ENCODE measurements around the gene CLPTM1. TPM values are rescaled to one million over a fixed set of nuclear protein-coding genes. Genes with fewer than 3 reads are reported as not detected.

CLPTM1 gene
- total RNA-seq, 1 experiment from 2014 or later, result 82.0 TPM

DNA sequence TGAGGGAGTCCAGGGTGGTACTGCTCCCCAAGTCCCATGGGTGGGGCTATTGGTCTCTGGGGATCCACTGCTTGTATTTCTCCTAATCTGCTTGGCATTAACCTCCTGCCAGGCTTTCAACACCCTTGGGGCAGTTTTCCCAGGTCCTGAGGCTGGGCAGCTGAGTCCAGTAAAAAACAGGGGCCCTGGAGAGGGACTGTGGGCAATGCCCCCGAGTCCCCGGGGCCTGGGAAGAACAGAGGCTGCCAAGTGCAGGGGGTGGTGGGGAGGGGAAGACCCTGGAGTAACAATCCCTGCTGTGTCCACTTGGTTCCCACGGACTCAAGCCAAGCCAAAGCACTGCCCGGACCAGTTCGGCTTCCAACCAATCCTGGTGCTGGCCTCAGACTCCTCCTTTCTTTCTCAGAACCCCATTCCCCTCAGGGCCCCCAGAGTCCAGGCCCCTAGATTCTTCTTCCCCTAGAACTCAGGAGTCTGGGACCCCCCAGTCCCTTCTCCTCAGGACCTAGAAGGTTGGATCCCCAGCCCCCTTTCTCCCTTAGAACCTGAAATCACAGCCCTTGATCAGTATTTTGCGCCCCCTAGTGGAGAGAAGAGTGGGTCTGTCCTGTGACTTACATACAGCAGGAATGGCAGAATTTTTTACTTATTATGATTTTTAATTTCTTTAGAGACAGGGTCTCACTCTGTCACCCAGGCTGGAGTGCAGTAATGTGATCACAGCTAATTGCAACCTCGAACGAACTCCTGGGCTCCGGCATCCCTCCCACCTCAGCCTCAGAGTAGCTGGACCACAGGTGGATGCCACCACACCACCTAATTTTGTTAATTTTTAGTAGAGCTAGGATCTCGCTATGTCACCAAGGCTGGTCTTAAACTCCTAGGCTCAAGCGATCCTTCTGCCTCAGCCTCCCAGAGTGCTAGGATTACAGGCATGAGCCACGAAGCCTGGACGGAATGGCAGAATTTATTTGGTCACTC is 3.7 kb upstream of the CLPTM1 start:
- Histone ChIP-seq H2BK15ac (ENCODE audit: low read depth, low read length) (no peak overlapping the region), H3K9me3 (ENCODE audit: control insufficient read depth, low read depth, low read length) (no peaks in the 10 kb centered on the region), H2AFZ (ENCODE audit: low read length) (no peak overlapping the region), H4K91ac (ENCODE audit: insufficient read length, low read depth, low read length) (no peak overlapping the region), H3K18ac (ENCODE audit: insufficient read length, low read depth, low read length) (no peak overlapping the region), H3K4ac (ENCODE audit: low read depth, low read length) (no peak overlapping the region), H3K27ac (ENCODE audit: insufficient read length, low read depth, low read length) (no peak overlapping the region), H4K5ac (ENCODE audit: insufficient read length, low read depth, low read length) (no peak overlapping the region), H3K4me1 (ENCODE audit: insufficient read depth, low read length) (no peaks in the 10 kb centered on the region), H3K4me2 (ENCODE audit: insufficient read depth, insufficient read length, low read length) (no peak overlapping the region), H3K23ac (ENCODE audit: insufficient read length, low read depth, low read length) (no peak overlapping the region), H2AK5ac (ENCODE audit: insufficient read length, low read length) (no peak overlapping the region), H2BK20ac (ENCODE audit: low read depth, low read length, poor library complexity, severe bottlenecking) (no peak overlapping the region), H3K79me2 (ENCODE audit: insufficient read depth, low read length) (peaks cover 9% of the 10 kb centered on the region; the same call in 1 of the 2 replicates), H3K23me2 (ENCODE audit: insufficient read length, low read depth, low read length, poor library complexity, severe bottlenecking) (peaks cover 10% of the 10 kb centered on the region), H3K79me1 (ENCODE audit: insufficient read depth, low read depth, low read length, poor library complexity, severe bottlenecking) (peaks cover 4% of the 10 kb centered on the region), H3K14ac (ENCODE audit: insufficient read depth, low read length) (no peak overlapping the region; the same call in 1 of the 2 replicates), H2BK5ac (ENCODE audit: insufficient read length, low read length) (no peak overlapping the region), H3K9ac (ENCODE audit: extremely low read depth, insufficient read length, low read length) (no peak overlapping the region), H4K20me1 (ENCODE audit: control insufficient read depth, insufficient read depth, insufficient read length) (peaks cover 6% of the 10 kb centered on the region), H3K56ac (ENCODE audit: insufficient read length, low read depth, low read length) (no peak overlapping the region), H3K27me3 (ENCODE audit: insufficient read depth, low read length) (no peaks in the 10 kb centered on the region), H4K8ac (replicated peaks; ENCODE audit: insufficient read length, low read depth, low read length) (no peak overlapping the region), H3T11ph (ENCODE audit: low read length) (no peak overlapping the region), H2BK120ac (ENCODE audit: low read depth, low read length, poor library complexity, severe bottlenecking) (no peak overlapping the region), H2BK12ac (ENCODE audit: insufficient read length, low read depth, low read length) (no peak overlapping the region)
- TF ChIP-seq, protein P1, sequence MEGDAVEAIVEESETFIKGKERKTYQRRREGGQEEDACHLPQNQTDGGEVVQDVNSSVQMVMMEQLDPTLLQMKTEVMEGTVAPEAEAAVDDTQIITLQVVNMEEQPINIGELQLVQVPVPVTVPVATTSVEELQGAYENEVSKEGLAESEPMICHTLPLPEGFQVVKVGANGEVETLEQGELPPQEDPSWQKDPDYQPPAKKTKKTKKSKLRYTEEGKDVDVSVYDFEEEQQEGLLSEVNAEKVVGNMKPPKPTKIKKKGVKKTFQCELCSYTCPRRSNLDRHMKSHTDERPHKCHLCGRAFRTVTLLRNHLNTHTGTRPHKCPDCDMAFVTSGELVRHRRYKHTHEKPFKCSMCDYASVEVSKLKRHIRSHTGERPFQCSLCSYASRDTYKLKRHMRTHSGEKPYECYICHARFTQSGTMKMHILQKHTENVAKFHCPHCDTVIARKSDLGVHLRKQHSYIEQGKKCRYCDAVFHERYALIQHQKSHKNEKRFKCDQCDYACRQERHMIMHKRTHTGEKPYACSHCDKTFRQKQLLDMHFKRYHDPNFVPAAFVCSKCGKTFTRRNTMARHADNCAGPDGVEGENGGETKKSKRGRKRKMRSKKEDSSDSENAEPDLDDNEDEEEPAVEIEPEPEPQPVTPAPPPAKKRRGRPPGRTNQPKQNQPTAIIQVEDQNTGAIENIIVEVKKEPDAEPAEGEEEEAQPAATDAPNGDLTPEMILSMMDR (conservative IDR thresholded peaks at IDR 0.05), result peak; percentile 92
- Mint-ChIP-seq H3K9me3 (no peaks in the 10 kb centered on the region; a peak in 1 of 5 replicates), H3K4me3 (no peak overlapping the region; a peak in 1 of 5 replicates), H3K4me1 (peaks cover 12 to 19% of the 10 kb centered on the region in 2 experiments), H3K36me3 (ENCODE audit: insufficient read depth in 1 of 3, low read depth in 3 of 3) (peaks cover 0 to 9% (median 5%) of the 10 kb centered on the region in 3 experiments; a peak in 6 of 7 replicates), H3K27me3 (ENCODE audit: low read depth) (peaks cover 2% of the 10 kb centered on the region; the same call in 1 of the 2 replicates), H3K27ac (peak overlapping the region in 2 of 3 experiments; percentile 32 to 37; a peak in 2 of 7 replicates)
- DNase-seq, result peak; percentile 69
- WGBS (ENCODE audit: extremely low coverage, insufficient read length, low lambda C conversion rate), result no CpG with 5 or more reads among the region's 13 CpGs
